WTC11 (cell line): Measurements from ENCODE around the gene FBH1. TPM values are rescaled to one million over a fixed set of nuclear protein-coding genes. Genes with fewer than 3 reads are reported as not detected.

Source experiments
- ATAC-seq: fragments of 200-7000 bp; cut with Tn5 transposase; 2 replicates; pipeline ENCODE4 v1.10.0; 2021; ENCODE audit warnings: mild to moderate bottlenecking, moderate library complexity
- CTCF ChIA-PET: fragments of 300-600 bp; sonication (Branson Sonifier 250); formaldehyde crosslinking; loops from one replicate; lab custom pipeline; 2021; ENCODE audit warnings: antibody characterized with exemption; lab: Charles Lee
- POLR2A ChIA-PET: fragments of 350-600 bp; sonication (Branson Sonifier 250); formaldehyde crosslinking; loops from one replicate; lab custom pipeline; 2021; ENCODE audit warnings: antibody characterized with exemption; lab: Charles Lee
- DNase-seq: peaks from one replicate; pipeline ENCODE4 v3.0.0; 2021; ENCODE audit warnings: low spot score
- H3K27ac Mint-ChIP-seq: 2 replicates; pipeline ENCODE4 v1.8.0; 2021; ENCODE audit warnings: mixed read lengths
- H3K27me3 Mint-ChIP-seq: 2 replicates; pipeline ENCODE4 v1.8.0; 2021; ENCODE audit warnings: low read depth, mild to moderate bottlenecking, moderate library complexity, mixed read lengths
- H3K36me3 Mint-ChIP-seq: 2 replicates; pipeline ENCODE4 v1.8.0; 2021; ENCODE audit warnings: mixed read lengths
- H3K4me1 Mint-ChIP-seq: 2 replicates; pipeline ENCODE4 v1.8.0; 2022; ENCODE audit warnings: mixed read lengths
- H3K4me3 Mint-ChIP-seq: 2 replicates; pipeline ENCODE4 v1.8.0; 2021; ENCODE audit warnings: mild to moderate bottlenecking, moderate library complexity, mixed read lengths
- H3K9me3 Mint-ChIP-seq: 2 replicates; pipeline ENCODE4 v1.8.0; 2021; ENCODE audit warnings: mixed read lengths
- ARID4B ChIP-seq: sonication (generic); formaldehyde crosslinking; IDR thresholded peaks from 2 replicates; pipeline ENCODE4 v1.8.0; 2023; ENCODE audit warnings: missing genetic modification reagents, mild to moderate bottlenecking, borderline replicate concordance
- ATF3 ChIP-seq: sonication (generic); formaldehyde crosslinking; conservative IDR thresholded peaks from 2 replicates; pipeline ENCODE4 v1.8.1; 2022; ENCODE audit warnings: mild to moderate bottlenecking, missing genetic modification reagents
- E2F1 ChIP-seq: sonication (generic); formaldehyde crosslinking; IDR thresholded peaks from 2 replicates; pipeline ENCODE4 v1.8.0; 2022; ENCODE audit warnings: mild to moderate bottlenecking, missing genetic modification reagents
- GRHL2 ChIP-seq: fragments of 250-450 bp; sonication (Bioruptor Pico); IDR thresholded peaks from 2 replicates; pipeline ENCODE4 v1.8.0; 2022; ENCODE audit warnings: mild to moderate bottlenecking, moderate library complexity; ENCODE audit not compliant: insufficient replicate concordance, severe bottlenecking
- MLX ChIP-seq: sonication (generic); formaldehyde crosslinking; IDR thresholded peaks from 2 replicates; pipeline ENCODE4 v1.8.1; 2023; ENCODE audit warnings: mild to moderate bottlenecking, missing genetic modification reagents, moderate library complexity
- MYBL2 ChIP-seq: sonication (generic); formaldehyde crosslinking; IDR thresholded peaks from 2 replicates; pipeline ENCODE4 v1.8.1; 2023; ENCODE audit warnings: mild to moderate bottlenecking, moderate library complexity, missing genetic modification reagents
- NFYB ChIP-seq: sonication (generic); formaldehyde crosslinking; conservative IDR thresholded peaks from 2 replicates; pipeline ENCODE4 v1.8.0; 2022; ENCODE audit warnings: low read depth, missing genetic modification reagents
- NR1H2 ChIP-seq: sonication (generic); formaldehyde crosslinking; IDR thresholded peaks from 2 replicates; pipeline ENCODE4 v1.9.0; 2021; ENCODE audit warnings: mild to moderate bottlenecking, moderate library complexity, missing genetic modification reagents
- NR3C1 ChIP-seq: sonication (generic); formaldehyde crosslinking; conservative IDR thresholded peaks from 2 replicates; pipeline ENCODE4 v1.8.1; 2023; ENCODE audit warnings: low read depth, mild to moderate bottlenecking, missing genetic modification reagents
- SOX15 ChIP-seq: fragments of 250-450 bp; sonication (Bioruptor Pico); IDR thresholded peaks from 2 replicates; pipeline ENCODE4 v1.9.0; 2021; ENCODE audit warnings: mild to moderate bottlenecking
- TEAD1 ChIP-seq: sonication (generic); formaldehyde crosslinking; IDR thresholded peaks from 2 replicates; pipeline ENCODE4 v1.8.0; 2022; ENCODE audit warnings: mild to moderate bottlenecking, missing genetic modification reagents
- USF2 ChIP-seq: sonication (generic); formaldehyde crosslinking; IDR thresholded peaks from 2 replicates; pipeline ENCODE4 v1.8.1; 2023; ENCODE audit warnings: mild to moderate bottlenecking, missing genetic modification reagents, moderate library complexity
- ZNF281 ChIP-seq: sonication (generic); formaldehyde crosslinking; IDR thresholded peaks from 2 replicates; pipeline ENCODE4 v1.8.0; 2023; ENCODE audit warnings: mild to moderate bottlenecking, missing genetic modification reagents
- total RNA-seq: library from RNA; stranded (reverse); gene quantifications from 3 replicates; pipeline ENCODE4 v1.2.3, GENCODE V29; 2021

The FBH1 gene
- total RNA-seq, 1 experiment from 2014 or later = 66.8 TPM

- CTCF ChIA-PET = no interaction called here
- Mint-ChIP-seq H3K9me3 (no peaks in the 10 kb centered on the region), H3K4me3 (no peak overlapping the region), H3K27ac (no peak overlapping the region), H3K4me1 (no peaks in the 10 kb centered on the region), H3K27me3 (no peaks in the 10 kb centered on the region), H3K36me3 (peaks cover 42% of the 10 kb centered on the region)
- ATAC-seq (no peak), DNase-seq (no peak)
- POLR2A ChIA-PET = no interaction called here
- TF ChIP-seq ARID4B (CRISPR knock-in tag) = no peak
- TF ChIP-seq NR1H2 (CRISPR knock-in tag) = no peak
- TF ChIP-seq ATF3 = no peak
- TF ChIP-seq SOX15 = no peak
- no peak for TF ChIP-seq GRHL2 (CRISPR knock-in tag)
- TF ChIP-seq MLX = no peak
- TF ChIP-seq MYBL2 (CRISPR knock-in tag) = no peak
- no peak for TF ChIP-seq E2F1 (CRISPR knock-in tag)
- no peak for TF ChIP-seq NFYB (CRISPR knock-in tag)
These were observed 47.0 kb downstream of the FBH1 start for GRCh38 chr10:5937016-5937415.

- Mint-ChIP-seq H3K4me1 (0 out of 2 replicates have a peak, but pooled peaks cover 4% of the 10 kb centered on the region), H3K4me3 (no peak overlapping the region), H3K9me3 (no peaks in the 10 kb centered on the region), H3K27ac (no peak overlapping the region), H3K27me3 (no peaks in the 10 kb centered on the region), H3K36me3 (peaks cover 32% of the 10 kb centered on the region)
- CTCF ChIA-PET = no interaction called here
- ATAC-seq (no peak), DNase-seq (no peak)
- POLR2A ChIA-PET = no interaction called here
- TF ChIP-seq TEAD1 (no peak), ZNF281 (no peak), NR3C1 (CRISPR knock-in tag) (no peak), USF2 (CRISPR knock-in tag) (no peak)
These were observed 48.2 kb downstream of the FBH1 start for GRCh38 chr10:5938291-5938690.
